HG03575 (cell line): ENCODE results near the gene ROBO2.

ENCODE experiments used
- ATAC-seq: cut with Tn5 transposase; IDR thresholded peaks from one replicate; pipeline ENCODE4 v1.9.1; 2021; ENCODE audit not compliant: unreplicated experiment, insufficient number of reproducible peaks, low FRiP score; ENCODE audit errors: extremely low read depth

ROBO2 gene

GRCh38 chr3:77240072-77240650 is 200.3 kb downstream of the ROBO2 start:
- ATAC-seq: no peak

GRCh38 chr3:77242371-77242770 is 202.5 kb downstream of the ROBO2 start:
- ATAC-seq: no peak

- no peak for ATAC-seq
Observed at GRCh38 chr3:77244981-77245380, 205.1 kb downstream of the ROBO2 start.

- no peak for ATAC-seq
Observed at GRCh38 chr3:77247061-77247460, 207.2 kb downstream of the ROBO2 start.

GRCh38 chr3:77247817-77248216 is 207.9 kb downstream of the ROBO2 start:
- no peak for ATAC-seq

- ATAC-seq: no peak
Observed at GRCh38 chr3:77248420-77248819, 208.5 kb downstream of the ROBO2 start.

GRCh38 chr3:77251136-77251535 is 211.2 kb downstream of the ROBO2 start:
- no peak for ATAC-seq

- no peak for ATAC-seq
Observed at GRCh38 chr3:77254967-77255831, 215.3 kb downstream of the ROBO2 start.

GRCh38 chr3:77256584-77257503 is 216.9 kb downstream of the ROBO2 start:
- no peak for ATAC-seq

- no peak for ATAC-seq
Observed at GRCh38 chr3:77259694-77260093, 219.8 kb downstream of the ROBO2 start.

GRCh38 chr3:77262361-77262760 is 222.5 kb downstream of the ROBO2 start:
- no peak for ATAC-seq

GRCh38 chr3:77267589-77267988 is 227.7 kb downstream of the ROBO2 start:
- no peak for ATAC-seq

- no peak for ATAC-seq
Observed at GRCh38 chr3:77271306-77271705, 231.4 kb downstream of the ROBO2 start.

- no peak for ATAC-seq
Observed at GRCh38 chr3:77271711-77272110, 231.8 kb downstream of the ROBO2 start.

GRCh38 chr3:77279276-77279675 is 239.4 kb downstream of the ROBO2 start:
- no peak for ATAC-seq

GRCh38 chr3:77281721-77282120 is 241.8 kb downstream of the ROBO2 start:
- ATAC-seq: no peak

- no peak for ATAC-seq
Observed at GRCh38 chr3:77283108-77283507, 243.2 kb downstream of the ROBO2 start.

- ATAC-seq: no peak
Observed at GRCh38 chr3:77288348-77288747, 248.4 kb downstream of the ROBO2 start.

- ATAC-seq: no peak
Observed at GRCh38 chr3:77296527-77296926, 256.6 kb downstream of the ROBO2 start.

GRCh38 chr3:77298417-77298816 is 258.5 kb downstream of the ROBO2 start:
- ATAC-seq: no peak
